ENCODE measurements around the gene TMSB10.
"Not testable (repeated sequence)": the region's sequence is repeated elsewhere in the genome, so short reads cannot be mapped to it uniquely, and the experiment has no call there.

The TMSB10 gene

GRCh38 chr2:84940831-84941412 lies 35.5 kb downstream of the TMSB10 start:
- DNase-seq, result no peak

GRCh38 chr2:84942166-84942565 lies 36.7 kb downstream of the TMSB10 start:
- no peak for DNase-seq

GRCh38 chr2:84942964-84943421 lies 37.5 kb downstream of the TMSB10 start:
- DNase-seq, result no peak

GRCh38 chr2:84944295-84944909 lies 38.9 kb downstream of the TMSB10 start:
- no peak for DNase-seq

GRCh38 chr2:84945838-84946203 lies 40.4 kb downstream of the TMSB10 start:
- DNase-seq, result not testable (repeated sequence)

GRCh38 chr2:84946204-84947009 lies 41.0 kb downstream of the TMSB10 start:
- DNase-seq, result peak; percentile 89 to 96

GRCh38 chr2:84947010-84947593 lies 41.6 kb downstream of the TMSB10 start:
- DNase-seq, result no peak

GRCh38 chr2:84953535-84953934 lies 48.1 kb downstream of the TMSB10 start:
- DNase-seq, result no peak

- no peak for DNase-seq
These were observed 48.9 kb downstream of the TMSB10 start for GRCh38 chr2:84954329-84954728.
